SK-N-SH (cell line): Measurements from ENCODE around the gene NBPF12. TPM values are rescaled to one million over a fixed set of nuclear protein-coding genes. Genes with fewer than 3 reads are reported as not detected.
"Not testable (repeated sequence)": the region's sequence is repeated elsewhere in the genome, so short reads cannot be mapped to it uniquely, and the experiment has no call there.

Source experiments
- CTCF ChIA-PET: fragments of 300-600, 350-600 bp; formaldehyde crosslinking; extraction: SDS; loops from one replicate; lab custom pipeline; 2021; lab: Yijun Ruan, JAX
- POLR2A ChIA-PET: fragments of 350-600 bp; sonication (Branson Sonifier 250); formaldehyde crosslinking; extraction: SDS; loops from one replicate; lab custom pipeline; 2020; ENCODE audit warnings: antibody characterized with exemption, inconsistent platforms; lab: Yijun Ruan, JAX
- DNase-seq: peaks from one replicate; pipeline ENCODE4 v3.0.0; 2012
- H2AFZ ChIP-seq: fragments of 200-600 bp; sonication (generic); 2 replicates; pipeline ENCODE4 v1.8.1; 2016; ENCODE audit warnings: antibody characterized with exemption, mild to moderate bottlenecking, low read depth
- H3F3A ChIP-seq: fragments of 200-600 bp; sonication (generic); replicated peaks from 2 replicates; pipeline ENCODE3; 2016; ENCODE audit warnings: antibody characterized with exemption, mild to moderate bottlenecking; ENCODE audit not compliant: insufficient read depth
- H3K27ac ChIP-seq, 2 experiments: fragments of 200-500 bp in 1 of 2; fragments of 200-600 bp in 1 of 2; sonication (Bioruptor generic) in 1 of 2; sonication (generic), shearing (Covaris generic) in 1 of 2; 2 replicates each; pipeline versions ENCODE4 v1.5.1 to v1.6.1; 2014 to 2016; ENCODE audit warnings: low read depth in 2 of 2, inconsistent platforms in 1 of 2, low read length in 1 of 2, mild to moderate bottlenecking in 1 of 2, mixed read lengths in 1 of 2
- H3K27me3 ChIP-seq: fragments of 200-600 bp; sonication (generic), shearing (Covaris generic); 2 replicates; pipeline ENCODE4 v1.6.1; 2016; ENCODE audit warnings: mixed run types; ENCODE audit not compliant: insufficient read depth
- H3K36me3 ChIP-seq, 2 experiments: fragments of 200-500 bp in 1 of 2; fragments of 200-600 bp in 1 of 2; sonication (Bioruptor generic) in 1 of 2; sonication (generic) in 1 of 2; replicated peaks in 1 of 2; 2 replicates each; pipeline versions ENCODE3 to v1.5.1; 2014 to 2016; ENCODE audit warnings: low read length in 1 of 2, mild to moderate bottlenecking in 1 of 2; ENCODE audit not compliant: insufficient read depth in 2 of 2, control insufficient read depth in 1 of 2
- H3K4me1 ChIP-seq, 2 experiments: fragments of 200-500 bp in 1 of 2; fragments of 200-600 bp in 1 of 2; sonication (Bioruptor generic) in 1 of 2; sonication (generic), shearing (Covaris generic) in 1 of 2; 2 replicates each; pipeline versions ENCODE4 v1.5.1 to v1.6.1; 2014 to 2016; ENCODE audit warnings: low read depth in 1 of 2, low read length in 1 of 2, mixed run types in 1 of 2; ENCODE audit not compliant: insufficient read depth in 2 of 2, control insufficient read depth in 1 of 2
- H3K4me2 ChIP-seq: fragments of 200-600 bp; sonication (generic), shearing (Covaris generic); 2 replicates; pipeline ENCODE4 v1.6.1; 2017; ENCODE audit warnings: mixed run types
- H3K4me3 ChIP-seq, 2 experiments: fragments of 200-500 bp in 1 of 2; fragments of 200-600 bp in 1 of 2; sonication (Bioruptor generic) in 1 of 2; sonication (generic), shearing (Covaris generic) in 1 of 2; 2 replicates each; pipeline versions ENCODE4 v1.5.1 to v1.8.1; 2014 to 2016; ENCODE audit warnings: low read depth in 2 of 2, inconsistent platforms in 1 of 2, low read length in 1 of 2, mild to moderate bottlenecking in 1 of 2, mixed read lengths in 1 of 2, moderate library complexity in 1 of 2
- H3K79me2 ChIP-seq: fragments of 200-600 bp; sonication (generic); 2 replicates; pipeline ENCODE4 v1.8.1; 2017; ENCODE audit warnings: mild to moderate bottlenecking; ENCODE audit not compliant: insufficient read depth
- H3K9ac ChIP-seq: fragments of 200-600 bp; sonication (generic); 2 replicates; pipeline ENCODE4 v1.6.1; 2017; ENCODE audit warnings: mixed run types
- H3K9me2 ChIP-seq: fragments of 200-600 bp; sonication (generic); 2 replicates; pipeline ENCODE4 v1.6.1; 2017; ENCODE audit warnings: mixed run types
- H3K9me3 ChIP-seq: fragments of 200-600 bp; sonication (generic); 2 replicates; pipeline ENCODE4 v1.6.1; 2017; ENCODE audit warnings: mixed run types, mild to moderate bottlenecking, moderate library complexity
- H4K20me1 ChIP-seq: fragments of 200-600 bp; sonication (generic); 2 replicates; pipeline ENCODE4 v1.6.1; 2017; ENCODE audit warnings: mild to moderate bottlenecking, mixed run types; ENCODE audit not compliant: insufficient read depth
- CHD2 ChIP-seq: fragments of 150-350 bp; IDR thresholded peaks from 2 replicates; pipeline ENCODE4 v1.6.1; 2018; ENCODE audit warnings: low read length; ENCODE audit not compliant: partially characterized antibody
- ELF1 ChIP-seq: IDR thresholded peaks from 2 replicates; pipeline ENCODE4 v1.4.0; 2012
- EZH2phosphoT487 ChIP-seq: fragments of 200-600 bp; sonication (generic); IDR thresholded peaks from 2 replicates; pipeline ENCODE4 v1.6.1; 2017; ENCODE audit warnings: low read depth, mixed run types, mild to moderate bottlenecking, antibody characterized with exemption, moderate library complexity, borderline replicate concordance
- GABPA ChIP-seq: IDR thresholded peaks from 2 replicates; pipeline ENCODE4 v1.4.0; 2012; ENCODE audit warnings: low read depth, mild to moderate bottlenecking
- IRF3 ChIP-seq: fragments of 150-350 bp; IDR thresholded peaks from 2 replicates; pipeline ENCODE4 v1.6.1; 2016; ENCODE audit warnings: mild to moderate bottlenecking, low read depth, low read length
- JUND ChIP-seq: IDR thresholded peaks from 2 replicates; pipeline ENCODE4 v1.4.0; 2012
- NRF1 ChIP-seq: IDR thresholded peaks from 2 replicates; pipeline ENCODE4 v1.6.1; 2012; ENCODE audit warnings: low read depth, mild to moderate bottlenecking, low read length
- PBX3 ChIP-seq: IDR thresholded peaks from 2 replicates; pipeline ENCODE4; 2012
- POLR2AphosphoS5 ChIP-seq: IDR thresholded peaks from 2 replicates; pipeline ENCODE4 v1.6.1; 2012; ENCODE audit warnings: low read depth, low read length
- RFX5 ChIP-seq: IDR thresholded peaks from 2 replicates; pipeline ENCODE4 v1.6.1; 2012; ENCODE audit warnings: mild to moderate bottlenecking, improper control_type of control experiment, low read length
- RXRA ChIP-seq: IDR thresholded peaks from 2 replicates; pipeline ENCODE4 v1.4.0; 2012; ENCODE audit warnings: low read depth, mild to moderate bottlenecking, borderline replicate concordance
- SIN3A ChIP-seq: IDR thresholded peaks from 2 replicates; pipeline ENCODE4 v1.6.1; 2012; ENCODE audit warnings: low read depth, mild to moderate bottlenecking, low read length, moderate library complexity, borderline replicate concordance
- TAF1 ChIP-seq: IDR thresholded peaks from 2 replicates; pipeline ENCODE4 v1.6.1; 2012; ENCODE audit warnings: low read depth, mild to moderate bottlenecking, low read length, moderate library complexity, borderline replicate concordance
- YY1 ChIP-seq: IDR thresholded peaks from 2 replicates; pipeline ENCODE4 v1.4.0; 2012; ENCODE audit warnings: low read depth, mild to moderate bottlenecking
- WGBS: methylation state at CpG from one replicate; pipeline ENCODE4 v1.1.6; 2017; ENCODE audit warnings: low lambda C conversion rate; 5-methylcytosine and 5-hydroxymethylcytosine counted together
- polyA plus RNA-seq, 3 experiments: library from polyadenylated mRNA; depleted of rRNA; stranded (reverse); fragments of >200 nt; gene quantifications; 2 replicates each; pipeline ENCODE4 v1.2.3, GENCODE V29; 2012

NBPF12 gene
- polyA plus RNA-seq, 1 of the 3 experiments (the other 2 are of a cell fraction), result 6.0 TPM

GRCh38 chr1:147039916-147040315 is 101.8 kb downstream of the NBPF12 start:
- Histone ChIP-seq H2AFZ (no peak overlapping the region), H4K20me1 (no peaks in the 10 kb centered on the region), H3F3A (no peaks in the 10 kb centered on the region), H3K27me3 (no peaks in the 10 kb centered on the region), H3K9me3 (no peaks in the 10 kb centered on the region), H3K4me3 (no peak overlapping the region), H3K27ac (no peak overlapping the region), H3K4me2 (no peak overlapping the region)
- WGBS, result 3% methylated on average over 3 of the region's 3 CpGs
- DNase-seq, result no peak
- ChIA-PET POLR2A (no interaction called here), CTCF (no interaction called here)
- TF ChIP-seq RXRA, result no peak
- TF ChIP-seq JUND, result no peak
- no peak for TF ChIP-seq PBX3
- TF ChIP-seq EZH2phosphoT487, result no peak
- no peak for TF ChIP-seq CHD2
- TF ChIP-seq IRF3, result no peak
- TF ChIP-seq TAF1, result no peak
- TF ChIP-seq ELF1, result no peak
- no peak for TF ChIP-seq POLR2AphosphoS5
- no peak for TF ChIP-seq SIN3A
- no peak for TF ChIP-seq NRF1
- TF ChIP-seq RFX5, result no peak
- TF ChIP-seq GABPA, result no peak
- TF ChIP-seq YY1, result no peak
- TF ChIP-seq, all 33 proteins: peak for 0
- Histone ChIP-seq H3K79me2 (no peaks in the 10 kb centered on the region), H3K4me1 (no peaks in the 10 kb centered on the region), H3K9ac (no peak overlapping the region), H3K36me3 (no peaks in the 10 kb centered on the region), H3K9me2 (no peaks in the 10 kb centered on the region)

- H3K9me3 ChIP-seq, H3K36me3 ChIP-seq, H3K27ac ChIP-seq, DNase-seq, H2AFZ ChIP-seq, H4K20me1 ChIP-seq, H3F3A ChIP-seq, H3K9ac ChIP-seq, H3K27me3 ChIP-seq, POLR2A ChIA-PET, H3K79me2 ChIP-seq, H3K4me2 ChIP-seq, H3K9me2 ChIP-seq, H3K4me1 ChIP-seq, CTCF ChIA-PET, H3K4me3 ChIP-seq: not testable (repeated sequence)
- WGBS, result 0% methylated on average over 3 of the region's 3 CpGs
Observed at GRCh38 chr1:147042891-147043290, 104.8 kb downstream of the NBPF12 start.

- H3K36me3 ChIP-seq, DNase-seq, H3K9me3 ChIP-seq, H3K27ac ChIP-seq, H3K9me2 ChIP-seq, POLR2A ChIA-PET, H3F3A ChIP-seq, H3K4me1 ChIP-seq, H3K4me2 ChIP-seq, H3K4me3 ChIP-seq, H4K20me1 ChIP-seq, H2AFZ ChIP-seq, H3K9ac ChIP-seq, H3K27me3 ChIP-seq, H3K79me2 ChIP-seq: not testable (repeated sequence)
- CTCF ChIA-PET, result interaction anchor here (1.2 kb wide), 1 partner anchor 12 kb away, joined by 3 read pairs; no protein-coding TSS in a partner anchor
Observed at GRCh38 chr1:147044511-147044910, 106.4 kb downstream of the NBPF12 start.
